GM18868 (cell line): ENCODE results near the gene MACROD2.
"Not testable (repeated sequence)": the region's sequence is repeated elsewhere in the genome, so short reads cannot be mapped to it uniquely, and the experiment has no call there.

ENCODE experiments used
- ATAC-seq: cut with Tn5 transposase; IDR thresholded peaks from one replicate; pipeline ENCODE4 v1.9.1; 2021; ENCODE audit warnings: mild to moderate bottlenecking, moderate library complexity; ENCODE audit not compliant: unreplicated experiment

MACROD2 gene

DNA sequence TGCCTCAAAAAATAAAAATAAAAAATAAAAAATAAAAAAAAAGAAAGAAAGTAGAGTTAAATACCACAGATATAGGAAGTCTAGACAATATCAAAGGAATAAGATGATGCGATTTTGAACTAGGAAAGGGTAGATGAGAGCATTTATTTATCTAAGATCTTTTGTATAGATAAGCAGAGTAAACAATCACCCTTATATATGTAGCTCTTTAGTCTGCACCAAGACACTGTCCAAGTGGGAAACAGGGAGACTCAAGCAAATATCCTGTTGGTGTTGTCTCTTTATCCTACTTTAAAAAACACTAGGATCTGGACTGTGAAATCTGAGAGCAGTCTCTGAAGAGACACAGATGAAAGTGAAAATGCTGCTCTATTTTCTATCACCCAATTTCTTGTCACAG lies 929.1 kb downstream of the MACROD2 start:
- no peak for ATAC-seq

DNA sequence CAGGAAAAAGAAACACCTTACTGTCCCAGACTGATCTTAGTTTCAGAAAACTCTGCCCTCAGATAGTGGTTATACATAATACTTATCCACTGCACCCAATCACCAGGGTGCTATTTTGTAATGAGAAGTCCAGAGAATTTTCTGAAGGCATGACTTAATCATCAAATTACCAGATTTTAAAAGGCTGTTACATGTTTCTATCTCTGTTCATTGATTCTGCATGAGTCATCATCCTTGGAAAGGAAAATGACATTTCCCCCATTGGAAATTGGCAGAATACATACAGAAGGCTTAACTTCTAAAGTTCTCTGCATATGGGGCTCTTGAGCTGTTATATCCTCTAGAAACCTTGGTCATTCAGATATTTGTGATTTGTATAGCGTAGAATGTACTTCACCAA lies 930.0 kb downstream of the MACROD2 start:
- ATAC-seq, result no peak

GRCh38 chr20:14926436-14926835 lies 931.1 kb downstream of the MACROD2 start:
- not testable (repeated sequence) for ATAC-seq

- no peak for ATAC-seq
These were observed 932.8 kb downstream of the MACROD2 start for GRCh38 chr20:14928083-14928482.

DNA sequence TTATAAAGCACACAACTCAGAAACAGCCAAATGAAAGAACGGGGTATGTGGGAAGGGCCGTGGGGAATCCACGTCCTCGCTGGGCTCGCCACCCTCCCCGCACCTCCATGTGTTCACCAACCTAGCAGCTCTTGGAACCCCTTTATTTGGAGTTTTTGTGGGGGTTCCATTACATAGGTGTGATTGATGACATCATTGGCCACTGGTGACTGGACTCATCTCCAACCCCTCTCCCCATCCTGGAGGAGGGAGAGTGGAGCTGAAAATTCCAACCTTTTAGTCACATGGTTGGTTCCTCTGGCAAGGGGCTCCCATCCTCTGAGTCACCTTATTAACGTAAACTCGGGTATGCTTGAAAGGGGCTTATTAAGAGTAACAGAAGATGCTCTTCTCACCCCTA lies 934.1 kb downstream of the MACROD2 start:
- no peak for ATAC-seq

GRCh38 chr20:14932040-14932439 lies 936.7 kb downstream of the MACROD2 start:
- no peak for ATAC-seq

DNA sequence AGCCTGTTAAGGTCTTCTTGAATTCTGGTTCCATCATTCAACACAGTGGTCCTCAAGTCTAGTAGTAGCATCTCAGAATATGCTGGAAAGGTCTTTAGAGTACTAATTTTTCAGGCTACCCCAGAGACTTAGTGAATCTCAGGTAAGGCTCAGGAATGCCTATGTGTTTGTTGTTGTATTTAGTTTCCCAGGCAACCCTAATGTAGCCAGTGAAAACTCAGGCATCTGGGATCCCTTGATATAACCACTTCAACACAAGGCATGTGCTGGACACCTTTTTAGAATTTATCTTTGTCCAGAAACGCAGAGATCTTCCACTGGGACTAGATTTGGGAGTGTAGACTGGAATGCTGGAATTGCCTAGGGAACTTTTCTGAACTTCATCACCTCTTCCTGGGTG lies 940.0 kb downstream of the MACROD2 start:
- no peak for ATAC-seq

DNA sequence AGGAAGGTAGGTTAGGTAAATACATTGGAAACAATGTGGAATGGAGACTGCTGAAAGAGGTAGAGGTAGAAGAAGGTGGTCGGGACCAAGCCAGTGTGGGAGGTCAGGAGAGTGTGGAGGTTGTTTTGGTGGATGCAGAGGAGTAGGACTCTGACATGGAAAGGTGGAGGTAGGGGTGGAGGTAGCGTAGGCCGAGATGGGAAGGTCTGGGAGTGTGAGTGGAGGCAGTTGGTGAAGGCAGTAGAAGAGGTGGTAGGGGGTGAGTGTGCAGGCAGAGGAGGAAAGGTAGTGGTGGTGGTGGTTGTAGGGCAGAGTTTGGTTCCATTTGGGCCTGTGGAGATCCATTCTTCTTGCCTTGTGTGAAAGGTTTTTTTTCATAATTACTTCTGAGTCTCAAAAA lies 941.7 kb downstream of the MACROD2 start:
- ATAC-seq, result no peak

GRCh38 chr20:14937846-14938245 lies 942.5 kb downstream of the MACROD2 start:
- ATAC-seq, result no peak

DNA sequence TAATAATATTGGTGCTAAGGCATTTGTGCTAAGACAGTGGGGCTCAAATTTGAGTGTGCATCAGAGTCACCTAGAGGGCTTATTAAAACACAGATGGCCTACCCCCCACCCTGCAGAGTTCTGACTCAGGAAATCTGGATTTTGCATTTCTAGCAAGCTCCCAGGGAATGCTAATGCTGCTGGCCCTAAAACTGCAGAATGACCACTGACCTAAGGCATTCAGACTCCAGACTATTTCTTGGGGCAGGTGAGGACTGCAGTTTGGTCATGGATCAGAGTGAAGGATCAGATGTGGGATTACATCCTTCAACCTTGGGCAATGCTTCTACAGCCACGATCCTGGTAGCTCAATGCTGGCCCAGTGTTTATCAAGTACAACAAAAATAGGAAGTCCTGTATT lies 952.2 kb downstream of the MACROD2 start:
- no peak for ATAC-seq

DNA sequence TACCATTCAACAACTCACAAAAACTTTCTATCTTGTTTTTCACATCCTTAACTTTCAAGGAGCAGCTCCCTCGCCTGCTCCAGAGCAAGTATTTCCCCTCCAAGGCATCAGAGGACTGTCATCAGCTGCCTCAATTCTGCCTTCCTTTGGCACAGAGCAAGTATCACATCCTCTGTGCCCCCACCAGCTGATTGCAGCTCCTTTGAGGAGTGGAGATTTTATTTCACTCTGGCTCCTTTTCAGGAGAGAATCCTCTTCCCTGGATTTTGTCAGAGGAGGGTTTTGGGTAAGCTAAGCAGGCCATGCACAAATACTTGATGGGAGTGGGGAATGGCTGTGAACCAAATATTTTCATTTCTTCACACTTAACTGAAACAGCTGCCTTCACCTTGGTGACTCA lies 952.6 kb downstream of the MACROD2 start:
- ATAC-seq, result no peak

GRCh38 chr20:14948416-14948815 lies 953.1 kb downstream of the MACROD2 start:
- ATAC-seq, result peak; percentile 63

DNA sequence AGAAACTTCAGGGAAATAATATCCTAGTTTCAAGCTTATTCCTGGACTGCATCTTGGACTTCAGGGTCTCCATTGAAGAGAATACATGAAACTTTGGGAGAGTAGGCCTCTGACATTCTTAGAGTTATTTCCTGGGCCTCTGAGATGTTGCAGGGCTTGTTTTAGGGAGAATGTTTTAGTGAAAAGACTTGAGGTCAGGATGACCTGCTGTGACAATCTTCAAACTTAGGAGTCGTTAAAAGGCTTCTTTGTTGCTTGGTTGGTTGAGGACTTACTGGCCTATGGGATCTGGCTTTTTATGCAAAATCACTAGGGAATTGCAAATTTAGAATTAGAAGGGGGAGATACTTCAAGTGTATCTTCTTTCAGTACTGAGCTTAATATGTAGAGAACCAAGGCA lies 955.3 kb downstream of the MACROD2 start:
- no peak for ATAC-seq

DNA sequence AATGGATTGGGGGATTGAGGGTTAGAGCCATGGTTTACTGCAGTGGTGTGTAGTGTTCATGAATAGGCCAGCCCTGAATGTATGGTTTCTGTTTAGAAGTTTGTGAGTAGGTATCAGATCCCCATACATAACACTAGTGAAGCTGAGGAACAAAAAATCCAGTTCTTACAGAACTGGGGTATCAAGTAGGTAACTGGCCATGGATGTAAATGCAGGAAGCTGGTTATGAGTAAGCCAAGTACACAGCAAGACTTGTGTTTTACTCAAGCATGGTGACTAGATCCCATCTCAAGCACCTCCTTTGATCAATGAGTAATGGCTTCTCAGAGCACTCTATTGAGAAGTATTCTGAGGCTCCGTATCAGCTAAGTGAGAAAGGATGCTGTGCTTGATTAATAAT lies 955.8 kb downstream of the MACROD2 start:
- no peak for ATAC-seq

- no peak for ATAC-seq
These were observed 956.5 kb downstream of the MACROD2 start for GRCh38 chr20:14951707-14952418.

DNA sequence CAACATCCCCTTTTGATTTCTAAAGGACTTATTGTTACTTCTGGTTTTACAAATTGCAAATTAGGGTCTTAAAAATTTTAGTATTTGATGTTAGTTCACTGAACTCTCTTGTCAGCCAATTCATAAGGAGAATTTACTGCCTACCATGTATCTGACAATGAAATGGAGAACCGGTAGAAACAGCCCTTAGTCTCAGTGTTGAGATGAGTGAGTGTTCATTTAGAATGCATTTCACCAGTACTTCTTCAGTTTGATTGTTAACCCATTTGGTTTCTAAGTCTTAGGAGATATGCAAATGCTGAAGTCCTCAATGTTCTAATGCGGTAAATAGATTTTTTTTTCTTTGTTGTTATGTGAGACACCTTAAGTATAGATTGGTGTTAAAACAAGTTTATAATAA lies 958.4 kb downstream of the MACROD2 start:
- no peak for ATAC-seq

- ATAC-seq, result no peak
These were observed 960.1 kb downstream of the MACROD2 start for GRCh38 chr20:14955399-14955798.

- ATAC-seq, result no peak
These were observed 960.7 kb downstream of the MACROD2 start for GRCh38 chr20:14956026-14956425.

DNA sequence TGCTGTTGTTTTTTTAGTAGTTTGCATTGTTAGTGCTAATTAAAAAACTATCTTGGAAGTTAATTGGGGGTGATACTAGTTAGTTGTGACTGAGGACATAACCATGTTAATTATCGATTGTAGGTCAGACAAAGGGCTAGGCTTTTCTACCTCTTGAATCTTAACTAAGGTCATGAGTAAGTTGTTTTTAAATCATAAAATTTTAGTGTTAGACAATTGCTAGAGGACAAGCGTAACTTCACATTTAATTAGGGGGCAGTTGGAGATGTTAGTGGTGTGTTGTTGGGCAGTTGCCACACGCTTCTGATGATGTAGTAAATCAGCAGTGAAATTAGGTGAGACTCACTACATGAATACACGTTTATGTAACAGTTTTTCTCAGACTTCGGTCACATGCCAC lies 961.2 kb downstream of the MACROD2 start:
- no peak for ATAC-seq

DNA sequence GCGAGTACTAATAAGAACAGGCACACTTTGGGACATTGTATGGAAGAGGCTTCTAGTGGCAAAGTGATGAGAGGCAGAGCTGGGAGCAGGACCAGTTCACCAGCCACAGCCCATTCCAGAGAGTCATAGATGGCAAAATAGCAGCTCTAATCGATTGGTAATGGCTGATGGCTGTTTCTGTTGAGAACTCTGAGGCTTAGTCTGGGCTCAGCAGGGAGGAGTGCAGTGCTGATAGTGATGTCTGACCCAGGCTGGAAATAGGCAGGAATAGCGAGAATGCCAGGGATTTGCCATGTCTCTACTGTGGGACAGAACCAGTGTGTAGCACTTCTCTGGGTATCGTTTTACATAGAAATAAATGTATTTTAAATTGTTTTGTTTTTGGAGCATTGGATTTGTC lies 962.1 kb downstream of the MACROD2 start:
- no peak for ATAC-seq

- ATAC-seq, result no peak
These were observed 963.3 kb downstream of the MACROD2 start for GRCh38 chr20:14958626-14959025.

DNA sequence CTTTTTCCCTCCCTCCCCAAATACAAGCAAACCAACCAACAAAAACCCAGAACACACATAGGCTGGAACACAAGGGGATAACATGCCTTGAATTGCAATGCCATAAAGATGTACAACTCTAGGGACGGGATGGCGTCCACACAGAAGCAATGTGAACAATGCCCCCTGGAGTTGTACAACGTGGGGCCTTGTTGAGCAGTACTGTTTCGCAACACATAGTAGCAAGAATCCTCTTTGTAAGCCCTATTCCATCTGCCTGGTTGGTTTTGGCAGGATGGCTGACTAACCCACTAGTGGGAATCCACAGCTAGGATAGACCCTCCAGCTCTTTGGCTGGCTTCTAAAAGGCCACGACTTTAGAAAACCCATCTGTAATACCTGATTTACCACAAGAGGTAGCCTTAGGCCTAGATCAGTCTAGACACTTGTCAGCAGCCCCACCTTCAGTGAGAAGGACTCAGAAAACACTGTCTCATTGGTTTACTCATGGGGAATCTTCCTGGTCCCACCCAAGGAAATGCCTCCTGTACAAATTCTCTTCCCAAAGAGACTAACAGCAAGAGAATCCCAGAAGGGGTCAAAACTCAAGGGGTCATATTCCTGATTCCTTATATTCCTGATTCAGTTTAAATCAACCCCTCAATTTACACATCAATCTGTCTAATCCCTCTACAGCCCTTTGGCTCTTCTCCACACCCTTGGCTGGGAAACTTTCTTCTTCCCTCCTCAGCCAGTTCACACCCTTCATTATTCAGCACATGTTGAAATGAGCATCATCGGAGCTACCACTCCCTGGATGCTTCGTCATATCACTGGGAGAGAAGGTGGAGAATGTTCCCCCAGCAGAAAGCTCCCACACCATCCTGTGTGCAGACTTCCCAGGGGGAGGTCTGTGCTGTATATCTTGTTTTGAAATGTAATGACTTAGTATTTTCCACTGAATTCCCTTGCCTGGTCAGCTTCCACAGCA lies 964.5 kb downstream of the MACROD2 start:
- no peak for ATAC-seq
